ENCODE measurements around the gene PRR16.

The PRR16 gene

DNA sequence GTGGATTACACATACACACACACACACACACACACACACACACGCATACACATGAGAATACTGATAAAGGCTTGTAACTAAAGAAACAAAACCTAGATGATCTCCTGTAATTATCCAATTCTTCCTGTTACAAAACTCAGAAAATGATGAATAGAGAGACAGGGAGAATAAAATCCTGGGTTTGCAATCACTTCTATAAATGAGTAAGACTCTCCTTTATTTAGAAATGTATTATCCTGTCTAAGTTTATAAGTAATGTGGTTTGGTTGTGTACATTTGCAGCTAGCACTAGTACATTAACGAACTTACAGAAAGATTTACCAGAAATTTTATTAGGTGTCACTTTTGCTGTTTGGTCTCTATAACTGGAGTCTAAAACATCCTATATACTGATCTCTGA is 2.8 kb upstream of the PRR16 start:
- no peak for DNase-seq (ENCODE audit: low spot score)
- TF ChIP-seq, protein P1, sequence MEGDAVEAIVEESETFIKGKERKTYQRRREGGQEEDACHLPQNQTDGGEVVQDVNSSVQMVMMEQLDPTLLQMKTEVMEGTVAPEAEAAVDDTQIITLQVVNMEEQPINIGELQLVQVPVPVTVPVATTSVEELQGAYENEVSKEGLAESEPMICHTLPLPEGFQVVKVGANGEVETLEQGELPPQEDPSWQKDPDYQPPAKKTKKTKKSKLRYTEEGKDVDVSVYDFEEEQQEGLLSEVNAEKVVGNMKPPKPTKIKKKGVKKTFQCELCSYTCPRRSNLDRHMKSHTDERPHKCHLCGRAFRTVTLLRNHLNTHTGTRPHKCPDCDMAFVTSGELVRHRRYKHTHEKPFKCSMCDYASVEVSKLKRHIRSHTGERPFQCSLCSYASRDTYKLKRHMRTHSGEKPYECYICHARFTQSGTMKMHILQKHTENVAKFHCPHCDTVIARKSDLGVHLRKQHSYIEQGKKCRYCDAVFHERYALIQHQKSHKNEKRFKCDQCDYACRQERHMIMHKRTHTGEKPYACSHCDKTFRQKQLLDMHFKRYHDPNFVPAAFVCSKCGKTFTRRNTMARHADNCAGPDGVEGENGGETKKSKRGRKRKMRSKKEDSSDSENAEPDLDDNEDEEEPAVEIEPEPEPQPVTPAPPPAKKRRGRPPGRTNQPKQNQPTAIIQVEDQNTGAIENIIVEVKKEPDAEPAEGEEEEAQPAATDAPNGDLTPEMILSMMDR (IDR thresholded peaks at IDR 0.05; ENCODE audit: extremely low read depth, insufficient read depth, missing control alignments), result no peak
- in situ Hi-C loops (cut with MboI; ENCODE audit: low pct_unique_long_range_greater_than_20kb, low sequenced_read_pairs, unreplicated experiment), result no loop called here

DNA sequence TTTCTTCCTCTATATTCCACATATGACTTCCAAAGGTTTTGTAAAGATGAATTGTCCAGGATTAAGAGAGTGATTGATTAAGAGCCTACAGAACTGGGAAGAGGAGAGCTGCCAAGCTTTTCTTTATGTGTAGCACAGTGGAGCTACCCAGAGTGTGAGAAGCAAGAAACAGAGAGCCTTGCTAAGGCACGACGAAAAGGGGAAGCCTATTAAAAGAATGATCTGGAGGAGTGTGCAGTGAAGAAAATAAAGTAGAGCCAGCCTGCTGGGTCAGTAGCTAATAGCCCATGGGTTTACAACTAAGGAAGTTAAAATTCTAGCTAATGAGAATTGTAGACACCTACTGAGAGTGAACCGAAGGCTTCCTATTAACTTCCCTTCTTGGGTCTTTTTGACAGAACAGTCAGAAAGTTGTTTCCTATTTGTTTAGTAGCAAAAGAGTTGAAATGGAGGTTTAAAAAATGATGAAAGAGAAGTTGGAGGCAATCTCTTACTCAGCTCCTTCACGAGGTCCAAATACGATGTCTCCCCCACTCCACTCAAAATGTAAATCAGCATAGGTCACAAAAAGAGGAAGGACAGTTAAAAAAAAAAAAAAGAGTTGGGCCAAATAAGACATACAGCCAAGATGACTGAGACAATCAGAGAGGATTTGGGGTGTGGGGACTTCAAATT is 957 bp upstream of the PRR16 start:
- TF ChIP-seq, protein P1 (IDR thresholded peaks at IDR 0.05; ENCODE audit: extremely low read depth, insufficient read depth, missing control alignments), result no peak
- in situ Hi-C loops (cut with MboI; ENCODE audit: low pct_unique_long_range_greater_than_20kb, low sequenced_read_pairs, unreplicated experiment), result no loop called here
- DNase-seq (ENCODE audit: low spot score), result no peak

DNA sequence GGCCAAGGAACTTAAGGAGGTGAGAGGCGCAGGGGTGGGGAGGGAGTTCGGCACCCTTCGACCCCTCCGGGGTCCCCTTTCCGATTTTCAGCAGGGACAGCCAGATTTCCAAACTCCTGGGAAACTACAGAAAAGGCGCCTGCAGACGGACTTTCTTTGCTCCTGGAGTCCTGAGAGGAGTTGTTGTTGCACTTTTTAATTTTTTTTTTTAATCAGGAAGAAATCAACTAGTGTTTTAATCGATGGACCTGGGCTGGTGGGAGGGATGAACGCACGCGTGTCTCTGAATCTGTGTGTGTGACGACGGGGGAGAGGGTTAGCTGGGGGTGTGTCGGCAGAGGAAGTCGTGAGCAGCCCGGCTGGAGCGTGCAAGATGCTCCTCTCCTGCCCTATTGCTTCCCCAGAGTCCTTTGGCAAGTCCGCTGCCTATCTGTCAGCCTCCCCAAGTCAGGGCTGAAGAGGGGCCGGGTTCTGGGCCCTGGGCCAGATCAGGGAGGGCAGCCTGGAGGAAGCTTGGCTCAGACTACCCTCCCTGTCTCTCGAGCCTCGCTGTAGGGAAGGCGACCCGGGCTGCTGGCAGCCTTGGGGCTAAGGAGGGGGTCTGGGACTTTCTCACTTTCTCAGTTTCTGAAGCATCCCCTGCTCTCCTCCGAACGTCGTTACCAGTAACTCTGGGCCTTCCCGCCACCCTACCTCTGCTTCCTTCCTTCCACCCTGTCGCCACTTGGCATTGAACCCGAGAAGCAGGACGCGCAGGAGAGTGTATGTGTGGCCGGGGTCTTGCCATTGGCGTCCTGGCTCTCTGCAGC is 731 bp downstream of the PRR16 start:
- in situ Hi-C loops (cut with MboI; ENCODE audit: low pct_unique_long_range_greater_than_20kb, low sequenced_read_pairs, unreplicated experiment), result no loop called here
- peak; percentile 19 for DNase-seq (ENCODE audit: low spot score)
- TF ChIP-seq, protein P1 (IDR thresholded peaks at IDR 0.05; ENCODE audit: extremely low read depth, insufficient read depth, missing control alignments), result no peak

DNA sequence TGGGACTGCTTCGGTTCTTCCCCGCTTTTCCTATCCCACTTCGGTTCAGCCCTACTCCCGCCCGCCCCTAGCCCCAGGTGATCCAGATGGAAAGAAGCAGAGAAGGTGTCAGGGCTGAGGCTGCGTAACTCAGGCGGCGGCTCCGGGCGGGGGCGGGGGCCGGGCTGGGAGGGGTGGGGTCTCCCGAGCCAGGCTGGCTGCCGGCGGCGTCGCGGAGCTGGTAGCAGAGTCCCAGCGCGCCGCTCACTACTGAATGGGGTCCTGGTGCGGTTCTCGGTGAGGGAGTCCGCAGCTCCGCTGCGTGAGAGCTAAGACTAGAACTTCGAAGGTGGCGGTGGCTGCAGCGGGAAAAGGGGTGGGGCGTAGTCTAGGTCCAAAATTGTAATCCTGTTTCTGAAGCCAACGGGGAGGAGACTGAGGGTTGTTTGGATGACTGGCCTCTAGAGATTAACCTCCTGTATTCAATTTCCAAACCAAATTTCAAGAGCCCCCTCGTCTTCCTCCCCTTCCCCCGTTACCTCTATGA is 1.4 kb downstream of the PRR16 start:
- DNase-seq (ENCODE audit: low spot score), result no peak
- in situ Hi-C loops (cut with MboI; ENCODE audit: low pct_unique_long_range_greater_than_20kb, low sequenced_read_pairs, unreplicated experiment), result no loop called here
- TF ChIP-seq, protein P1 (IDR thresholded peaks at IDR 0.05; ENCODE audit: extremely low read depth, insufficient read depth, missing control alignments), result no peak

DNA sequence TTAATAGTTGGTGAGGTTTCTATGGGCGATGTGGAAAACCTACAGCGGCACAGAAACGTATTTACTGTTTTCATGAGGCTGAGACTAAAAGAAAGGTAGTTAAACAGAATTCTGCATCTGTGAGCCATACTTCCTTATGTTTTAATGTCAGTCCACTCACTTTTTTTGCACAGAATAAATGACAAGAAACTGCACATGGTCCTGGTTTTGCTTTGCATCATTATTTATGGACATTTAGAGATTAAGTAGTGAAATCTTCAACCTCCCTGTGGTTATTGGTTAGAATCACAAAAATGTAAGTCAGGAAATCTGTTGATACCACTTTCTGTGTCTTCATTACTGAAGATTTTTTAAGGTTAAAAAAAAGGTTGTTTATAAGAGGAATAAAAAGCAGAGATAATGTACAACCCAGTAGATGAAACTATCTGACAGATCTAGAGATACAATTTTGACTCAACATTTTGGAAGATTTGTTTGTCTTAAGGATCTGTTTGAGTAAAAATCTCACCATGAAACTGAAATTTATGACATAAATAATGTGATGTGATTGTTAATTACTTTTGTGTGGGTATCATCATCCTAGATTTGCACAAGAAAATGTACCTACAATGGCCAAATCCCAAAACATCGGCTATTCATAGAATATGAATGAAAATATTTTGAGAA is 2.4 kb downstream of the PRR16 start:
- no peak for DNase-seq (ENCODE audit: low spot score)
- in situ Hi-C loops (cut with MboI; ENCODE audit: low pct_unique_long_range_greater_than_20kb, low sequenced_read_pairs, unreplicated experiment), result no loop called here
- TF ChIP-seq, protein P1 (IDR thresholded peaks at IDR 0.05; ENCODE audit: extremely low read depth, insufficient read depth, missing control alignments), result no peak

DNA sequence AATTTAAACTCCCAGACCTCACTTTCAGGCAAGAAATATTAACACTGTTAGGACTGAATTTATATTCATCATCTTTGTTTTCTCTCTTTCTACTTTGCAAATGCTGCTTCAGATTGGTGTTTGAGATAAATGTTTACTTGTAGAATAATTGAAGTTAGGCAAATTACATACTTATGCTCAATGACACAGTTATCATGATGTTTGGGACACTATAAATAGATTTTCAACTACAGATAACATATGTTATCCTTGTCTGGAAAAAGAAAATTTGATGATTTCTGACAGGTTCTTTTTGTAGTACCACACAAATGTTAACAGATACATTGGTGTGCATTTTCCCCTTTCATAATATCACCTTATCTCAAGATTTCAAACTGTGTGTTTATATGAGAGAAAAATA is 7.9 kb downstream of the PRR16 start:
- TF ChIP-seq, protein P1 (IDR thresholded peaks at IDR 0.05; ENCODE audit: extremely low read depth, insufficient read depth, missing control alignments), result no peak
- in situ Hi-C loops (cut with MboI; ENCODE audit: low pct_unique_long_range_greater_than_20kb, low sequenced_read_pairs, unreplicated experiment), result no loop called here
- DNase-seq (ENCODE audit: low spot score), result no peak
